Adrenal gland (tissue), 5 donors: ENCODE data around the gene EPG5.

Experiments
- CTCF ChIP-seq, 6 experiments: fragments of 450-650 bp in 4 of 6; fragments of 200-600 bp in 2 of 6; sonication (generic) in 1 of 6; IDR thresholded peaks; 1 replicate in 5 of 6; 2 replicates in 1 of 6; pipeline versions ENCODE4 v1.5.1 to v1.8.0; 2016 to 2021; ENCODE audit warnings: antibody characterized with exemption in 6 of 6, mild to moderate bottlenecking in 2 of 6, moderate library complexity in 1 of 6
- POLR2A ChIP-seq, 2 donors: fragments of 450-650 bp; IDR thresholded peaks; one replicate each; pipeline ENCODE4 v1.6.1; 2017; ENCODE audit warnings: antibody characterized with exemption in 2 of 2, mild to moderate bottlenecking in 2 of 2, moderate library complexity in 1 of 2
- donor health status: DM: no; HTN: no; CAD: no.

GRCh38 chr18:45958027-45958426, 9.1 kb downstream of the EPG5 start:
- TF ChIP-seq CTCF (IDR thresholded peaks at IDR 0.05) (no peak), POLR2A (IDR thresholded peaks at IDR 0.05) (no peak)
